ENCODE results near the gene TCEA2.

DNA sequence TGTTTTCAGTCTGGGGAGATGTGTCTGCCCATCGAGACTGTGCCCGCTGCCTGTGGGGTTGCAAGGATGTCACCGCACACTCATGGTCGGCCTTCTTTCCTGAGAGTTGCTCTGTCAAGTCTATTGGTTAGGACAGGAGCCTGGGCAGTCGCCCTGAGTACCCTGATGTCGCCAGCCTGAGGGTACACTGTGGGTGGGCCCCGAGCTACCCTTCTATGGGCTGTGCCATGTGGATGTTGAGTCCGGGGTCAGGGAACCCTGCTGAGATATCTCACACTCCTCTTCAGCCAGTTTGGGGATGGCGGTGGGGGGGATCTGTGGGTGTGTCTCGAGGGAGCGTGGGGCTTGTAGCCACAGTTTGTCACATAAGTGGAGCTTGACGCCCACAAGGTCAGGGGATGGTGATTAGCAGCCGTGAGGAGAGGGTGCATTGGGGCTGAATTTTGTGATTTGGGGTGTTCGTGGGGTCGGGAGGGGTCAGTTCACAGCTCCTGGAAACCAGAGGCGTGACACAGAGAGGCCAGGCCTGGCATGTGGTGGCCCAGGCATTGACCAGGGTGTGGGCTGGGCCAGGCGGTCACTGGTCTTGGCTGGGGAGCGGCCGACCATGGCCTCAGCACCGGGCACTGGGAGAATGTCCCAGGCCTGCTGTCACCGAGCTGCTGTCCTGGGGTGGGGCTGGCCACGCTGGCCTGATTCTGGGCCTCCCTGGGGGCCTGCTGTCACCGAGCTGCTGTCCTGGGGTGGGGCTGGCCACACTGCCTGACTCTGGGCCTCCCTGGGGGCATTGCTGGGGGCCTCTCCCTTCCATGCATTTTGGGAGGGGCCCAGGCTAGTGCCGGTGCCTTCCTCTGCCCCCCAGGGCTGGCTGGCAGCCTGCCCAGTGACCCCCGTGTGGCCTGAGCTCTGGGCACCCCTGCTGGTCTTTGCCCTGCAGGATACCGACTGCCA lies 46.0 kb downstream of the TCEA2 start:
- TF ChIP-seq, protein P1, sequence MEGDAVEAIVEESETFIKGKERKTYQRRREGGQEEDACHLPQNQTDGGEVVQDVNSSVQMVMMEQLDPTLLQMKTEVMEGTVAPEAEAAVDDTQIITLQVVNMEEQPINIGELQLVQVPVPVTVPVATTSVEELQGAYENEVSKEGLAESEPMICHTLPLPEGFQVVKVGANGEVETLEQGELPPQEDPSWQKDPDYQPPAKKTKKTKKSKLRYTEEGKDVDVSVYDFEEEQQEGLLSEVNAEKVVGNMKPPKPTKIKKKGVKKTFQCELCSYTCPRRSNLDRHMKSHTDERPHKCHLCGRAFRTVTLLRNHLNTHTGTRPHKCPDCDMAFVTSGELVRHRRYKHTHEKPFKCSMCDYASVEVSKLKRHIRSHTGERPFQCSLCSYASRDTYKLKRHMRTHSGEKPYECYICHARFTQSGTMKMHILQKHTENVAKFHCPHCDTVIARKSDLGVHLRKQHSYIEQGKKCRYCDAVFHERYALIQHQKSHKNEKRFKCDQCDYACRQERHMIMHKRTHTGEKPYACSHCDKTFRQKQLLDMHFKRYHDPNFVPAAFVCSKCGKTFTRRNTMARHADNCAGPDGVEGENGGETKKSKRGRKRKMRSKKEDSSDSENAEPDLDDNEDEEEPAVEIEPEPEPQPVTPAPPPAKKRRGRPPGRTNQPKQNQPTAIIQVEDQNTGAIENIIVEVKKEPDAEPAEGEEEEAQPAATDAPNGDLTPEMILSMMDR (IDR thresholded peaks at IDR 0.05) = no peak
- no peak for TF ChIP-seq POLR2A (IDR thresholded peaks at IDR 0.05)
